ENCODE results near the gene PTEN.

The PTEN gene

GRCh38 chr10:87961314-87961713 lies 97.9 kb downstream of the PTEN start:
- TF ChIP-seq FOXP2 (optimal IDR thresholded peaks at IDR 0.05; ENCODE audit: borderline replicate concordance, extremely low read depth, extremely low read length, insufficient read depth) (no peak), TAF1 (IDR thresholded peaks at IDR 0.05; ENCODE audit: borderline replicate concordance, insufficient read depth, low read length) (no peak), POLR2AphosphoS5 (IDR thresholded peaks at IDR 0.05; ENCODE audit: low read depth, low read length) (no peak), REST (IDR thresholded peaks at IDR 0.05; ENCODE audit: insufficient read depth in 1 of 2, low read depth in 2 of 2, low read length in 2 of 2) (no peak), SIN3A (IDR thresholded peaks at IDR 0.05; ENCODE audit: borderline replicate concordance, insufficient read depth, low read length) (no peak)

- TF ChIP-seq TAF1 (IDR thresholded peaks at IDR 0.05; ENCODE audit: borderline replicate concordance, insufficient read depth, low read length) (no peak), REST (IDR thresholded peaks at IDR 0.05; ENCODE audit: insufficient read depth in 1 of 2, low read depth in 2 of 2, low read length in 2 of 2) (no peak), POLR2AphosphoS5 (IDR thresholded peaks at IDR 0.05; ENCODE audit: low read depth, low read length) (no peak), SIN3A (IDR thresholded peaks at IDR 0.05; ENCODE audit: borderline replicate concordance, insufficient read depth, low read length) (no peak), FOXP2 (optimal IDR thresholded peaks at IDR 0.05; ENCODE audit: borderline replicate concordance, extremely low read depth, extremely low read length, insufficient read depth) (no peak)
Observed at GRCh38 chr10:87966459-87966858, 103.0 kb downstream of the PTEN start.

- TF ChIP-seq POLR2AphosphoS5 (IDR thresholded peaks at IDR 0.05; ENCODE audit: low read depth, low read length) (no peak), FOXP2 (optimal IDR thresholded peaks at IDR 0.05; ENCODE audit: borderline replicate concordance, extremely low read depth, extremely low read length, insufficient read depth) (no peak), REST (IDR thresholded peaks at IDR 0.05; ENCODE audit: insufficient read depth in 1 of 2, low read depth in 2 of 2, low read length in 2 of 2) (no peak), TAF1 (IDR thresholded peaks at IDR 0.05; ENCODE audit: borderline replicate concordance, insufficient read depth, low read length) (no peak), SIN3A (IDR thresholded peaks at IDR 0.05; ENCODE audit: borderline replicate concordance, insufficient read depth, low read length) (no peak)
Observed at GRCh38 chr10:87973635-87974034, 110.2 kb downstream of the PTEN start.

- TF ChIP-seq TAF1 (IDR thresholded peaks at IDR 0.05; ENCODE audit: borderline replicate concordance, insufficient read depth, low read length) (no peak), REST (IDR thresholded peaks at IDR 0.05; ENCODE audit: insufficient read depth in 1 of 2, low read depth in 2 of 2, low read length in 2 of 2) (no peak), FOXP2 (optimal IDR thresholded peaks at IDR 0.05; ENCODE audit: borderline replicate concordance, extremely low read depth, extremely low read length, insufficient read depth) (no peak)
Observed at GRCh38 chr10:87974130-87974529, 110.7 kb downstream of the PTEN start.

- TF ChIP-seq FOXP2 (optimal IDR thresholded peaks at IDR 0.05; ENCODE audit: borderline replicate concordance, extremely low read depth, extremely low read length, insufficient read depth) (no peak), POLR2AphosphoS5 (IDR thresholded peaks at IDR 0.05; ENCODE audit: low read depth, low read length) (no peak), TAF1 (IDR thresholded peaks at IDR 0.05; ENCODE audit: borderline replicate concordance, insufficient read depth, low read length) (no peak), REST (IDR thresholded peaks at IDR 0.05; ENCODE audit: insufficient read depth in 1 of 2, low read depth in 2 of 2, low read length in 2 of 2) (no peak), SIN3A (IDR thresholded peaks at IDR 0.05; ENCODE audit: borderline replicate concordance, insufficient read depth, low read length) (no peak)
Observed at GRCh38 chr10:87974769-87975168, 111.3 kb downstream of the PTEN start.
